ENCODE measurements around the gene HOXB1. TPM values are rescaled to one million over a fixed set of nuclear protein-coding genes. Genes with fewer than 3 reads are reported as not detected.

The HOXB1 gene
- total RNA-seq, 2 experiments from 2014 or later = not detected

Other genes with a start within 250 kb of the HOXB1 start
- 10 to 100 TPM; 54.2 to 55.4 TPM for gene SKAP1, start 100.8 kb downstream of the HOXB1 start, total RNA-seq
- gene HOXB2, start 14.1 kb upstream of the HOXB1 start, total RNA-seq = 1 to 10 TPM; 7.4 to 7.7 TPM
- 1 to 10 TPM; 1.3 to 1.9 TPM for gene HOXB4, start 47.3 kb upstream of the HOXB1 start, total RNA-seq
- 1 to 10 TPM; 1.4 to 2.0 TPM for gene HOXB3, start 59.2 kb upstream of the HOXB1 start, total RNA-seq
- gene HOXB5, start 62.8 kb upstream of the HOXB1 start, total RNA-seq = not detected
- gene HOXB6, start 74.0 kb upstream of the HOXB1 start, total RNA-seq = not detected
- 1 to 10 TPM in 1 of 2 experiments, under 1 TPM in 1; 0.62 to 1.4 TPM for gene HOXB7, start 80.0 kb upstream of the HOXB1 start, total RNA-seq
- not detected for gene HOXB8, start 84.3 kb upstream of the HOXB1 start, total RNA-seq
- 1 to 10 TPM; 3.4 to 4.0 TPM for gene HOXB9, start 95.3 kb upstream of the HOXB1 start, total RNA-seq
- not detected for gene PRAC1, start 191.5 kb upstream of the HOXB1 start, total RNA-seq
- not detected for gene PRAC2, start 192.2 kb upstream of the HOXB1 start, total RNA-seq
- gene HOXB13, start 197.7 kb upstream of the HOXB1 start, total RNA-seq = not detected

Data from activated naive CD8-positive, alpha-beta T cell treated with anti-CD3 and anti-CD28 coated beads for 36 hours (primary cell).